Omental fat pad (tissue), 4 donors: Measurements from ENCODE around the gene SESN3. TPM values are rescaled to one million over a fixed set of nuclear protein-coding genes. Genes with fewer than 3 reads are reported as not detected.
A peak's percentile ranks its signal among the peaks of the same experiment; 100 is the strongest.
"Not testable (repeated sequence)": the region's sequence is repeated elsewhere in the genome, so short reads cannot be mapped to it uniquely, and the experiment has no call there.

ENCODE experiments used
- ATAC-seq: fragments of 150-250 bp; one replicate; pipeline ENCODE4 v1.9.1; 2016; ENCODE audit warnings: mild to moderate bottlenecking, moderate library complexity; ENCODE audit not compliant: low FRiP score
- DNase-seq: peaks from one replicate; pipeline ENCODE4 v3.0.0-alpha.2; 2019; ENCODE audit warnings: low spot score
- CTCF ChIP-seq, 3 donors: fragments of 450-650 bp; IDR thresholded peaks; one replicate each; pipeline ENCODE4 v1.5.1; 2016 to 2017; ENCODE audit warnings: antibody characterized with exemption in 3 of 3, mild to moderate bottlenecking in 3 of 3, moderate library complexity in 2 of 3
- total RNA-seq, 4 donors: library from RNA; depleted of rRNA; stranded (reverse); fragments of >200 nt; gene quantifications; one replicate each; pipeline ENCODE4 v1.1.0, GENCODE V29; 2016

SESN3 gene
- total RNA-seq, 4 donors from 2014 or later, result 11.3 to 27.2 (median 19.4) TPM

DNA sequence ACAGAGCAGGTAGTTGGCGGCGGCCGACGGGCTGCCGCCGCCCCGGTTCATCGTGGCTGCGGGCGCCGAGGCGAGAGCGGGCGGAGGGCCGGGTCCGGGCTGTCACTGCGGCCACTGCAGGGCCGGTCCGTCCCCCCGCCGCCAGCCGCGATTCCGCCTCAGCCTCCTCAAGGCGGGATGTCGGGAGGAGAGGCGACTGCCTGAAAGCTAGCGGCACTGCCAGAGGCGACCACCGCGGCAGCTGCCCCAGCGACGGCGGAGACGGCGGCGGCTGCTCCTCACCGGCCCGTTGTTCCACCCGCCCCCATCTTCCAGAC, 234 bp downstream of the SESN3 start:
- DNase-seq (no peak), ATAC-seq (peak; percentile 1)
- no peak for TF ChIP-seq CTCF (IDR thresholded peaks at IDR 0.05)

DNA sequence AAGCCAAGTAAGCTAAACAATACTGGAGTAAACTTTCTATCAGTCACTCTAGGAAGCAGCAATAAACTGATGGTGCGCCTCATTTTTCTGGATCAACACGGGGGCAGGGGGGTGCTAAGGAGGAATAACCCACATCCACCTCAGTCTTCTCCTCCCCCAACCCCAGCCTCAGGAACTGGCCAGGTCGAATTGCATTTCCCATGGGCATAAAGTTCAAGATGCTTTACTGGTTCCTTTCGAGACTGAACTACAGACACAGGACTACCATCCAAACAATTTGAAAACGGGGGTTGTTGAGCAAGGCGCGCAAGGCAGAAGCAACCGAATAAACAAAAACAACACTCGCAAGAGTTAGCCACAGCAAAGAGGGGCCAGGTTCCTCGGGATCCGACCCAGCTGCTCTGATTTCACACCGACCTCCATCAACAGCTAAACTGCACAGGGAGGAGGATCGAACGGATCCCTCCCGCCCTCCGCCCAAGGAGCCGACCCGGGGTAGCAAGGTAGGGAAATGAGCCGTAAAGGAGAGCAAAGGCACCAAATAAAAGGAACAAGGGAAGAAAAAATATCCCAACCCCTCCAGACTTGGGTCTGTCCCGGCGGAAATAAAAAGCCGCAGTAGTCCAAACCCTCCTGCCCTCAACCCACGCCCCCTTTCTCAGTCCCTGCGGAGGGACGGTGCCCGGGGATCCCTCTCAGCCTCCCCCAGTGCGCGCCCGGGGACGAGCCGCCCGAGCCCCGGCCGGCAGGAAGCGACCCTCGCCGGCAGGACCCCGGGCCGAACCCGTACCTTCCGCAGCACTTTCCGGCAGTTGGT, 801 bp downstream of the SESN3 start:
- DNase-seq, result no peak
- ATAC-seq, result no peak

GRCh38 chr11:95229199-95229992, 1.6 kb downstream of the SESN3 start:
- no peak for TF ChIP-seq CTCF (IDR thresholded peaks at IDR 0.05)
- DNase-seq, result no peak
- no peak for ATAC-seq

More for the DNA sequence above, 801 bp downstream of the SESN3 start:
- TF ChIP-seq CTCF (IDR thresholded peaks at IDR 0.05), result no peak

DNA sequence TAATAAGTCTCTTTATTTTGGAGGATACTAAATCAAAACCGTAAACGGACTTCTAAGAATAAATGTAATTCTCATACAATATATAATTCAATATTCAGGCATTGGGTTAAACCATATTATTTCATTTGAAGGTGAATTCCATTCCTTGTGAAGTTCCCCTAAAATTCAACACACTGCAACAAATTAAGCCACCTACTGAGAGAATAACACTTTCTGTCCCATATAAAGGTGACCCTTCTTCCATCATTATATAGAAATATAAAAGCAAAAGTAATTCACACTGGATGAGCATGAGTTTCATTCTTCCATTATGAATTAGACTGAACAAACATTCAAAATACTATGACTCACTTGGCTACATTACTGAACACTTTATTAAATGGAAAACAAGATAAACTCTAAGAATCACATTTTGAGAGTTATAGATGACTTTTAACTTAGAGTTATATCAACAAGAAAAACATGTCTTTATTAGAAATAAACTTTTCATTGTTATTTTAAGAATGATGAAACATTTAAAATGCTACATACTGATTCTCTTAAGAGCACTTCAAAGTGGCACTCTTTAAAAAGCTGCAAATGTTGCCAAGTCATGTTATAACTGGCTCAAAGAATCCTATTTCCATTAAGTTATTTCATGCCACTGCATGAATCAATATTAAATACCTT, 2.8 kb downstream of the SESN3 start:
- TF ChIP-seq CTCF (IDR thresholded peaks at IDR 0.05), result no peak
- no peak for ATAC-seq

DNA sequence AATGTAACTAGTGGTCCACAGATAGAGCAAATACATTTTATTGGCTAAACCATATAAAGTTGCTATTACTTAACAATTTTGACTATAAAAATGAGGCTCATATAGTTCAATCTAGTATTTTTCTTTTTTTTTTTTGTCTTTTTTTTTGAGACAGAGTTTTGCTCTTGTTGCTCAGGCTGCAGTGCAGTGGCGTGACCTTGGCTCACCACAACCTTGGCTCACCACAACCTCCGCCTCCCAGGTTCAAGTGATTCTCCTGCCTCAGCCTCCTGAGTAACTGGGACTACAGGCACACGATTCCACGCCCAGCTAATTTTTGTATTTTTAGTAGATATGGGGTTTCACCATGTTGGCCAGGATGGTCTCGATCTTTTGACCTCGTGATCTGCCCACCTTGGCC, 3.9 kb downstream of the SESN3 start:
- not testable (repeated sequence) for DNase-seq, ATAC-seq

More for the DNA sequence above, 2.8 kb downstream of the SESN3 start:
- no peak for DNase-seq

GRCh38 chr11:95222817-95223216, 8.2 kb downstream of the SESN3 start:
- no peak for TF ChIP-seq CTCF (IDR thresholded peaks at IDR 0.05)
- no peak for ATAC-seq
- no peak for DNase-seq

DNA sequence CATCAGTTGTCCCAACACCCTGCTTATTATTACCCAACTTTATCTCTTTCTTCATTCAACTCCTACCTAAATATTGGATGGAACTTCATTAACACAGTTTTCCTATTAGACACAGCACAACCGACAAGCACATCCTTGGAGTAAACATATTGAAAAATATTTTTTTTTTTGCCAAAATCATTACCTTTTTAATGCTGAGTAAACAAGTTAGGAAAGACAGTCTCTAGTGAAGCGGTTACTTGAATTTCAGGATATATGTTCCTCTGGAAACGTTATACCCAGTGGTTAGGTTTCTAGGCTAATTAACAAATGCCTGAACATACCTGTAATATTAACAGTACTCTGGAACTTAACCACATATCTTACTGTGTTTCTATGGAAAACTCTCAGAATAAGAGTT, 11.4 kb downstream of the SESN3 start:
- ATAC-seq (no peak), DNase-seq (no peak)
- TF ChIP-seq CTCF (IDR thresholded peaks at IDR 0.05), result no peak
